KOPT-K1 (cell line): ENCODE results near the gene PSMB11.
"Not testable (repeated sequence)": the region's sequence is repeated elsewhere in the genome, so short reads cannot be mapped to it uniquely, and the experiment has no call there.

ENCODE experiments used
- H3K27ac ChIP-seq: fragments of 200-600 bp; sonication (generic); 2 replicates; pipeline ENCODE4 v1.5.1; 2016; ENCODE audit warnings: antibody characterized with exemption, mild to moderate bottlenecking, low read depth, low read length; ENCODE audit not compliant: poor library complexity, severe bottlenecking
- H3K36me3 ChIP-seq: fragments of 200-600 bp; sonication (generic); 2 replicates; pipeline ENCODE4 v1.5.1; 2017; ENCODE audit warnings: antibody characterized with exemption, mild to moderate bottlenecking, low read length, moderate library complexity; ENCODE audit not compliant: insufficient read depth
- H3K9me3 ChIP-seq: fragments of 200-600 bp; sonication (generic); 2 replicates; pipeline ENCODE4 v1.5.1; 2017; ENCODE audit warnings: antibody characterized with exemption, low read length, mild to moderate bottlenecking; ENCODE audit not compliant: insufficient read depth, poor library complexity, severe bottlenecking

PSMB11 gene

GRCh38 chr14:23008831-23009230 is 33.2 kb upstream of the PSMB11 start:
- H3K36me3 ChIP-seq, result no peaks in the 10 kb centered on the region
- H3K27ac ChIP-seq, result peak overlapping the region; percentile 93
- H3K9me3 ChIP-seq, result no peaks in the 10 kb centered on the region

- peak overlapping the region; percentile 93 for H3K27ac ChIP-seq
Measured at GRCh38 chr14:23009483-23009938, 32.5 kb upstream of the PSMB11 start.

GRCh38 chr14:23009939-23010726 is 31.9 kb upstream of the PSMB11 start, which contains the start of gene C14orf93:
TSS of gene C14orf93 (minus strand) at chr14:23010143. CDS start at chr14:22999023, 11,120 bp downstream.
- Histone ChIP-seq H3K9me3 (no peaks in the 10 kb centered on the region), H3K36me3 (no peaks in the 10 kb centered on the region), H3K27ac (peak within 1 kb of the TSS; percentile 93)

More at GRCh38 chr14:23009483-23009938, 32.5 kb upstream of the PSMB11 start:
- Histone ChIP-seq H3K9me3 (no peaks in the 10 kb centered on the region), H3K36me3 (no peaks in the 10 kb centered on the region)

GRCh38 chr14:23013054-23013748 is 28.8 kb upstream of the PSMB11 start:
- no peak overlapping the region for H3K27ac ChIP-seq
- no peaks in the 10 kb centered on the region for H3K9me3 ChIP-seq

GRCh38 chr14:23013749-23014054 is 28.3 kb upstream of the PSMB11 start:
- not testable (repeated sequence) for H3K27ac ChIP-seq, H3K9me3 ChIP-seq, H3K36me3 ChIP-seq

More at GRCh38 chr14:23013054-23013748, 28.8 kb upstream of the PSMB11 start:
- no peaks in the 10 kb centered on the region for H3K36me3 ChIP-seq

GRCh38 chr14:23015618-23016017 is 26.4 kb upstream of the PSMB11 start:
- Histone ChIP-seq H3K27ac (no peak overlapping the region), H3K36me3 (no peaks in the 10 kb centered on the region), H3K9me3 (no peaks in the 10 kb centered on the region)

GRCh38 chr14:23017091-23017490 is 24.9 kb upstream of the PSMB11 start:
- Histone ChIP-seq H3K36me3 (no peaks in the 10 kb centered on the region), H3K9me3 (no peaks in the 10 kb centered on the region), H3K27ac (no peak overlapping the region)

GRCh38 chr14:23018107-23018506 is 23.9 kb upstream of the PSMB11 start:
- Histone ChIP-seq H3K27ac (no peak overlapping the region), H3K36me3 (peaks cover 5% of the 10 kb centered on the region; the same call in 1 of the 2 replicates), H3K9me3 (no peaks in the 10 kb centered on the region)

GRCh38 chr14:23020143-23021128 is 21.6 kb upstream of the PSMB11 start:
- peaks cover 28% of the 10 kb centered on the region for H3K36me3 ChIP-seq
- H3K9me3 ChIP-seq, result no peaks in the 10 kb centered on the region
- H3K27ac ChIP-seq, result no peak overlapping the region

- no peak overlapping the region for H3K27ac ChIP-seq
- H3K9me3 ChIP-seq, result no peaks in the 10 kb centered on the region
- H3K36me3 ChIP-seq, result peaks cover 38% of the 10 kb centered on the region
Measured at GRCh38 chr14:23021434-23021833, 20.6 kb upstream of the PSMB11 start.

GRCh38 chr14:23021889-23022442 is 20.0 kb upstream of the PSMB11 start:
- Histone ChIP-seq H3K9me3 (no peaks in the 10 kb centered on the region), H3K27ac (no peak overlapping the region), H3K36me3 (peaks cover 39% of the 10 kb centered on the region)

GRCh38 chr14:23023022-23023794 is 18.8 kb upstream of the PSMB11 start:
- no peaks in the 10 kb centered on the region for H3K9me3 ChIP-seq
- H3K27ac ChIP-seq, result no peak overlapping the region
- peaks cover 48% of the 10 kb centered on the region for H3K36me3 ChIP-seq

- Histone ChIP-seq H3K27ac (no peak overlapping the region), H3K36me3 (peaks cover 53% of the 10 kb centered on the region), H3K9me3 (no peaks in the 10 kb centered on the region)
Measured at GRCh38 chr14:23023795-23024152, 18.2 kb upstream of the PSMB11 start.

GRCh38 chr14:23024612-23025075 is 17.4 kb upstream of the PSMB11 start:
- Histone ChIP-seq H3K27ac (no peak overlapping the region), H3K36me3 (peaks cover 62% of the 10 kb centered on the region), H3K9me3 (no peaks in the 10 kb centered on the region)
